SJSA1 (cell line): ENCODE measurements around the gene TUBB4B. TPM values are rescaled to one million over a fixed set of nuclear protein-coding genes. Genes with fewer than 3 reads are reported as not detected.
"Not testable (repeated sequence)": the region's sequence is repeated elsewhere in the genome, so short reads cannot be mapped to it uniquely, and the experiment has no call there.

Experiments used
- DNase-seq, 2 experiments: peaks; one replicate each; pipeline ENCODE4 v3.0.0-alpha.2; 2015 to 2020; ENCODE audit warnings: low spot score in 2 of 2, low read depth in 1 of 2
- H3K27ac ChIP-seq: fragments of 250-450 bp; sonication (Bioruptor Pico); 2 replicates; pipeline ENCODE4 v1.5.1; 2020; ENCODE audit warnings: mild to moderate bottlenecking, moderate library complexity
- H3K27me3 ChIP-seq: fragments of 250-450 bp; sonication (Bioruptor Pico); replicated peaks from 2 replicates; pipeline ENCODE4 v1.5.1; 2020; ENCODE audit warnings: mild to moderate bottlenecking, moderate library complexity
- H3K36me3 ChIP-seq: fragments of 250-450 bp; sonication (Bioruptor Pico); 2 replicates; pipeline ENCODE4 v1.5.1; 2020; ENCODE audit warnings: mild to moderate bottlenecking
- H3K4me1 ChIP-seq: fragments of 250-450 bp; sonication (Bioruptor Pico); replicated peaks from 2 replicates; pipeline ENCODE4 v1.6.1; 2021; ENCODE audit warnings: mild to moderate bottlenecking
- H3K4me3 ChIP-seq: fragments of 250-450 bp; sonication (Bioruptor Pico); 2 replicates; pipeline ENCODE4 v1.5.1; 2020; ENCODE audit warnings: mild to moderate bottlenecking
- H3K9me3 ChIP-seq: fragments of 250-450 bp; sonication (Bioruptor Pico); replicated peaks from 2 replicates; pipeline ENCODE4 v1.5.1; 2020; ENCODE audit warnings: mild to moderate bottlenecking
- total RNA-seq: library from RNA; depleted of rRNA; stranded (reverse); fragments of >200 nt; shearing (Covaris generic); gene quantifications from 2 replicates; pipeline ENCODE4 v1.2.3, GENCODE V29; 2014

Gene TUBB4B
- total RNA-seq, 1 experiment from 2014 or later: 229 TPM

- no peak for DNase-seq
- peaks cover 31% of the 10 kb centered on the region for H3K36me3 ChIP-seq
- no peaks in the 10 kb centered on the region for H3K27me3 ChIP-seq
- no peaks in the 10 kb centered on the region for H3K9me3 ChIP-seq
- H3K27ac ChIP-seq: no peak overlapping the region
- H3K4me3 ChIP-seq: peak overlapping the region; percentile 82
- peaks cover 22% of the 10 kb centered on the region for H3K4me1 ChIP-seq
Observed at GRCh38 chr9:137242269-137243203, 1.4 kb downstream of the TUBB4B start.

- not testable (repeated sequence) for DNase-seq, H3K9me3 ChIP-seq, H3K27ac ChIP-seq, H3K27me3 ChIP-seq
- Histone ChIP-seq H3K4me3 (peak overlapping the region; percentile 82), H3K4me1 (peaks cover 22% of the 10 kb centered on the region), H3K36me3 (peaks cover 31% of the 10 kb centered on the region)
Observed at GRCh38 chr9:137243266-137243625, 2.2 kb downstream of the TUBB4B start.

- Histone ChIP-seq H3K36me3 (peaks cover 31% of the 10 kb centered on the region), H3K4me1 (peaks cover 22% of the 10 kb centered on the region), H3K27ac (no peak overlapping the region), H3K27me3 (no peaks in the 10 kb centered on the region), H3K9me3 (no peaks in the 10 kb centered on the region), H3K4me3 (no peak overlapping the region)
- no peak for DNase-seq
Observed at GRCh38 chr9:137243626-137244485, 2.8 kb downstream of the TUBB4B start.

- DNase-seq: no peak
- Histone ChIP-seq H3K9me3 (no peaks in the 10 kb centered on the region), H3K4me1 (peaks cover 22% of the 10 kb centered on the region), H3K27me3 (no peaks in the 10 kb centered on the region), H3K36me3 (peaks cover 31% of the 10 kb centered on the region), H3K4me3 (no peak overlapping the region), H3K27ac (no peak overlapping the region)
Observed at GRCh38 chr9:137244486-137245449, 3.7 kb downstream of the TUBB4B start.

- no peaks in the 10 kb centered on the region for H3K9me3 ChIP-seq
- peaks cover 19% of the 10 kb centered on the region for H3K4me1 ChIP-seq
- DNase-seq: no peak
- no peaks in the 10 kb centered on the region for H3K27me3 ChIP-seq
- no peak overlapping the region for H3K4me3 ChIP-seq
- no peak overlapping the region for H3K27ac ChIP-seq
- peaks cover 31% of the 10 kb centered on the region for H3K36me3 ChIP-seq
Observed at GRCh38 chr9:137245450-137246421, 4.6 kb downstream of the TUBB4B start.

GRCh38 chr9:137247135-137247915 lies 6.2 kb downstream of the TUBB4B start:
- no peaks in the 10 kb centered on the region for H3K9me3 ChIP-seq
- H3K27ac ChIP-seq: no peak overlapping the region
- H3K27me3 ChIP-seq: no peaks in the 10 kb centered on the region
- peaks cover 20% of the 10 kb centered on the region for H3K36me3 ChIP-seq
- peaks cover 17% of the 10 kb centered on the region for H3K4me1 ChIP-seq
- H3K4me3 ChIP-seq: no peak overlapping the region
- no peak for DNase-seq

- Histone ChIP-seq H3K4me3 (no peak overlapping the region), H3K4me1 (peaks cover 11% of the 10 kb centered on the region), H3K27ac (no peak overlapping the region), H3K27me3 (no peaks in the 10 kb centered on the region), H3K36me3 (peaks cover 15% of the 10 kb centered on the region), H3K9me3 (no peaks in the 10 kb centered on the region)
- no peak for DNase-seq
Observed at GRCh38 chr9:137247916-137248175, 6.8 kb downstream of the TUBB4B start.

GRCh38 chr9:137250329-137251193 lies 9.5 kb downstream of the TUBB4B start:
- DNase-seq: no peak
- no peaks in the 10 kb centered on the region for H3K27me3 ChIP-seq
- H3K4me3 ChIP-seq: no peak overlapping the region
- H3K9me3 ChIP-seq: no peaks in the 10 kb centered on the region
- H3K4me1 ChIP-seq: peaks cover 10% of the 10 kb centered on the region
- peaks cover 4% of the 10 kb centered on the region for H3K36me3 ChIP-seq
- H3K27ac ChIP-seq: no peak overlapping the region

GRCh38 chr9:137251194-137251461 lies 10.0 kb downstream of the TUBB4B start, which contains the start of gene STPG3:
TSS of gene STPG3 (plus strand) at chr9:137251286. CDS start at chr9:137251287, 1 bp downstream.
- no peak for DNase-seq
- H3K27me3 ChIP-seq: no peaks in the 10 kb centered on the region
- H3K4me1 ChIP-seq: peaks cover 12% of the 10 kb centered on the region
- H3K36me3 ChIP-seq: peaks cover 10% of the 10 kb centered on the region
- H3K9me3 ChIP-seq: no peaks in the 10 kb centered on the region
- no peak within 1 kb of the TSS for H3K4me3 ChIP-seq
- H3K27ac ChIP-seq: no peak within 1 kb of the TSS

- Histone ChIP-seq H3K4me1 (peaks cover 18% of the 10 kb centered on the region), H3K36me3 (peaks cover 16% of the 10 kb centered on the region), H3K4me3 (no peak overlapping the region), H3K9me3 (no peaks in the 10 kb centered on the region), H3K27me3 (no peaks in the 10 kb centered on the region), H3K27ac (no peak overlapping the region)
- DNase-seq: no peak
Observed at GRCh38 chr9:137251490-137252268, 10.6 kb downstream of the TUBB4B start.
